GM18907 (cell line): ENCODE measurements around the gene WNK2.

Experiments used
- ATAC-seq: cut with Tn5 transposase; IDR thresholded peaks from one replicate; pipeline ENCODE4 v1.9.1; 2021; ENCODE audit warnings: mild to moderate bottlenecking, moderate library complexity; ENCODE audit not compliant: unreplicated experiment

WNK2 gene

GRCh38 chr9:93290495-93291434 lies 106.8 kb downstream of the WNK2 start:
- ATAC-seq = no peak

GRCh38 chr9:93291536-93292287 lies 107.8 kb downstream of the WNK2 start:
- no peak for ATAC-seq

- no peak for ATAC-seq
These were observed 108.3 kb downstream of the WNK2 start for GRCh38 chr9:93292288-93292615.

GRCh38 chr9:93292664-93293328 lies 108.9 kb downstream of the WNK2 start:
- no peak for ATAC-seq

- no peak for ATAC-seq
These were observed 110.1 kb downstream of the WNK2 start for GRCh38 chr9:93294011-93294410.

- ATAC-seq = no peak
These were observed 111.1 kb downstream of the WNK2 start for GRCh38 chr9:93295031-93295430.

- no peak for ATAC-seq
These were observed 111.6 kb downstream of the WNK2 start for GRCh38 chr9:93295456-93296076.

- ATAC-seq = no peak
These were observed 113.0 kb downstream of the WNK2 start for GRCh38 chr9:93296889-93297480.

GRCh38 chr9:93297659-93298497 lies 113.9 kb downstream of the WNK2 start:
- ATAC-seq = no peak

GRCh38 chr9:93298498-93299417 lies 114.8 kb downstream of the WNK2 start:
- no peak for ATAC-seq

- ATAC-seq = no peak
These were observed 115.7 kb downstream of the WNK2 start for GRCh38 chr9:93299418-93300174.

GRCh38 chr9:93300175-93300572 lies 116.2 kb downstream of the WNK2 start:
- no peak for ATAC-seq

- ATAC-seq = no peak
These were observed 116.7 kb downstream of the WNK2 start for GRCh38 chr9:93300585-93301081.

- ATAC-seq = no peak
These were observed 117.4 kb downstream of the WNK2 start for GRCh38 chr9:93301291-93301811.

GRCh38 chr9:93301911-93302541 lies 118.1 kb downstream of the WNK2 start:
- no peak for ATAC-seq

- ATAC-seq = no peak
These were observed 118.8 kb downstream of the WNK2 start for GRCh38 chr9:93302586-93303257.
